HEK293 (cell line): ENCODE measurements around the gene BAIAP2.

Experiments
- CTCF ChIA-PET: fragments of 350-600 bp; formaldehyde crosslinking; extraction: SDS; loops from one replicate; lab custom pipeline; 2021; ENCODE audit warnings: antibody characterized with exemption; lab: Yijun Ruan, JAX
- POLR2A ChIA-PET: fragments of 300-600 bp; formaldehyde crosslinking; extraction: SDS; loops from one replicate; lab custom pipeline; 2020; ENCODE audit warnings: antibody characterized with exemption, inconsistent platforms; lab: Yijun Ruan, JAX
- H3K27ac ChIP-seq: fragments of 200-500 bp; sonication (Bioruptor generic); 2 replicates; pipeline ENCODE4 v1.5.1; 2014; ENCODE audit warnings: low read depth, low read length, control low read depth, inconsistent platforms; ENCODE audit errors: extremely low read depth
- H3K36me3 ChIP-seq, 2 experiments: fragments of 200-500 bp in 1 of 2; sonication (Bioruptor generic) in 1 of 2; 1 replicate in 1 of 2; 2 replicates in 1 of 2; pipeline ENCODE4 v1.5.1; 2014 to 2017; ENCODE audit warnings: inconsistent platforms in 2 of 2, low read length in 2 of 2; ENCODE audit not compliant: control insufficient read depth in 2 of 2, insufficient read depth in 1 of 2
- H3K4me1 ChIP-seq: fragments of 200-500 bp; sonication (Bioruptor generic); 2 replicates; pipeline ENCODE4 v1.5.1; 2014; ENCODE audit warnings: mild to moderate bottlenecking, low read length, inconsistent platforms; ENCODE audit not compliant: control insufficient read depth, insufficient read depth
- H3K4me3 ChIP-seq: 2 replicates; pipeline ENCODE4 v1.5.1; 2011; ENCODE audit warnings: low read depth, mild to moderate bottlenecking, control low read depth, low read length, moderate library complexity
- H3K9me3 ChIP-seq: fragments of 200-500 bp; sonication (Bioruptor generic); 2 replicates; pipeline ENCODE4 v1.5.1; 2014; ENCODE audit warnings: low read depth, low read length, inconsistent platforms; ENCODE audit not compliant: control insufficient read depth, insufficient read depth
- ATF2 ChIP-seq: fragments of 450-650 bp; formaldehyde crosslinking; IDR thresholded peaks from 2 replicates; pipeline ENCODE4 v1.5.1; 2016; ENCODE audit warnings: missing biosample characterization, missing genetic modification characterization, low read depth
- PRDM10 ChIP-seq: fragments of 450-650 bp; formaldehyde crosslinking; IDR thresholded peaks from 2 replicates; pipeline ENCODE4 v1.5.1; 2016; ENCODE audit warnings: missing biosample characterization, missing genetic modification characterization
- ZBTB8A ChIP-seq: fragments of 450-650 bp; formaldehyde crosslinking; IDR thresholded peaks from 2 replicates; pipeline ENCODE4 v1.5.1; 2016; ENCODE audit warnings: missing biosample characterization, missing genetic modification characterization
- ZFHX2 ChIP-seq: fragments of 450-650 bp; formaldehyde crosslinking; conservative IDR thresholded peaks from 2 replicates; pipeline ENCODE4 v1.5.1; 2016; ENCODE audit warnings: missing biosample characterization, missing genetic modification characterization
- ZFP3 ChIP-seq: fragments of 450-650 bp; formaldehyde crosslinking; IDR thresholded peaks from 2 replicates; pipeline ENCODE4 v1.5.1; 2016; ENCODE audit warnings: low read depth, missing biosample characterization, missing genetic modification characterization
- ZNF146 ChIP-seq: fragments of 450-650 bp; formaldehyde crosslinking; IDR thresholded peaks from 2 replicates; pipeline ENCODE4 v1.5.1; 2016; ENCODE audit warnings: missing biosample characterization, missing genetic modification characterization
- ZNF148 ChIP-seq: fragments of 450-650 bp; formaldehyde crosslinking; IDR thresholded peaks from 2 replicates; pipeline ENCODE4 v1.5.0; 2017; ENCODE audit warnings: missing biosample characterization, missing genetic modification characterization, borderline replicate concordance
- ZNF169 ChIP-seq: fragments of 450-650 bp; formaldehyde crosslinking; IDR thresholded peaks from 2 replicates; pipeline ENCODE4 v1.5.1; 2016; ENCODE audit warnings: missing biosample characterization, missing genetic modification characterization
- ZNF19 ChIP-seq: fragments of 450-650 bp; formaldehyde crosslinking; IDR thresholded peaks from 2 replicates; pipeline ENCODE4; 2016; ENCODE audit warnings: missing biosample characterization, missing genetic modification characterization, low read depth
- ZNF248 ChIP-seq: fragments of 450-650 bp; formaldehyde crosslinking; IDR thresholded peaks from 2 replicates; pipeline ENCODE4 v1.5.1; 2017; ENCODE audit warnings: missing biosample characterization, missing genetic modification characterization
- ZNF274 ChIP-seq, 2 experiments: fragments of 200-500 bp in 1 of 2; fragments of 450-650 bp in 1 of 2; sonication (Bioruptor generic) in 1 of 2; formaldehyde crosslinking in 1 of 2; IDR thresholded peaks; 2 replicates each; pipeline versions ENCODE4 v1.5.1 to v1.6.1; 2014 to 2016; ENCODE audit warnings: borderline replicate concordance in 1 of 2, inconsistent platforms in 1 of 2, low read length in 1 of 2, missing biosample characterization in 1 of 2, missing genetic modification characterization in 1 of 2
- ZNF311 ChIP-seq: fragments of 450-650 bp; formaldehyde crosslinking; IDR thresholded peaks from 2 replicates; pipeline ENCODE4 v1.5.1; 2017; ENCODE audit warnings: missing biosample characterization, missing genetic modification characterization, borderline replicate concordance
- ZNF324 ChIP-seq: fragments of 450-650 bp; formaldehyde crosslinking; IDR thresholded peaks from 2 replicates; pipeline ENCODE4 v1.5.1; 2016; ENCODE audit warnings: missing biosample characterization, missing genetic modification characterization
- ZNF350 ChIP-seq: fragments of 450-650 bp; formaldehyde crosslinking; IDR thresholded peaks from 2 replicates; pipeline ENCODE4 v1.5.0; 2017; ENCODE audit warnings: missing biosample characterization, mild to moderate bottlenecking, missing genetic modification characterization
- ZNF362 ChIP-seq: fragments of 450-650 bp; formaldehyde crosslinking; IDR thresholded peaks from 2 replicates; pipeline ENCODE4 v1.5.1; 2016; ENCODE audit warnings: missing biosample characterization, missing genetic modification characterization
- ZNF416 ChIP-seq: fragments of 450-650 bp; formaldehyde crosslinking; IDR thresholded peaks from 2 replicates; pipeline ENCODE4 v1.5.1; 2016; ENCODE audit warnings: missing biosample characterization, missing genetic modification characterization
- ZNF518A ChIP-seq: fragments of 450-650 bp; formaldehyde crosslinking; conservative IDR thresholded peaks from 2 replicates; pipeline ENCODE4 v1.5.1; 2016; ENCODE audit warnings: low read depth, missing biosample characterization, missing genetic modification characterization
- ZNF530 ChIP-seq: fragments of 450-650 bp; formaldehyde crosslinking; IDR thresholded peaks from 2 replicates; pipeline ENCODE4 v1.5.1; 2016; ENCODE audit warnings: low read depth, missing biosample characterization, missing genetic modification characterization
- ZNF555 ChIP-seq: fragments of 450-650 bp; formaldehyde crosslinking; conservative IDR thresholded peaks from 2 replicates; pipeline ENCODE4 v1.5.1; 2017; ENCODE audit warnings: missing biosample characterization, mild to moderate bottlenecking, missing genetic modification characterization, inconsistent platforms
- ZNF585B ChIP-seq: fragments of 450-650 bp; formaldehyde crosslinking; IDR thresholded peaks from 2 replicates; pipeline ENCODE4 v1.5.1; 2016; ENCODE audit warnings: missing biosample characterization, missing genetic modification characterization
- ZNF626 ChIP-seq: fragments of 450-650 bp; sonication (Bioruptor Pico); formaldehyde crosslinking; IDR thresholded peaks from 2 replicates; pipeline ENCODE4 v1.5.1; 2018; ENCODE audit warnings: missing biosample characterization, missing genetic modification characterization, inconsistent platforms
- ZNF701 ChIP-seq: fragments of 450-650 bp; formaldehyde crosslinking; IDR thresholded peaks from 2 replicates; pipeline ENCODE4 v1.5.1; 2016; ENCODE audit warnings: missing biosample characterization, missing genetic modification characterization
- ZNF791 ChIP-seq: fragments of 450-650 bp; formaldehyde crosslinking; IDR thresholded peaks from 2 replicates; pipeline ENCODE4 v1.5.1; 2016; ENCODE audit warnings: missing biosample characterization, missing genetic modification characterization

The BAIAP2 gene

GRCh38 chr17:80999536-81000333 lies 35.2 kb upstream of the BAIAP2 start (continued):
- TF ChIP-seq ZNF362 (tag by site-specific recombination) (no peak), ZNF626 (tag by site-specific recombination) (no peak), ZNF169 (no peak), ZNF248 (no peak), ZNF791 (tag by site-specific recombination) (no peak), ZNF274 (IDR thresholded peaks at IDR 0.05; ENCODE audit: low read length) (no peak), ZNF274 (tag by site-specific recombination; IDR thresholded peaks at IDR 0.05; ENCODE audit: borderline replicate concordance) (no peak), ZNF555 (tag by site-specific recombination) (no peak), ZNF324 (tag by site-specific recombination) (no peak), ZNF19 (tag by site-specific recombination) (no peak), ZFP3 (no peak), ZNF311 (no peak), ATF2 (tag by site-specific recombination) (no peak), ZNF518A (no peak)

- CTCF ChIA-PET, result interaction anchor here (1.1 kb wide), 1 partner anchor 18 kb away, joined by 3 read pairs; no protein-coding TSS in a partner anchor
- Histone ChIP-seq H3K36me3 (peaks cover 0 to 50% of the 10 kb centered on the region in 2 experiments; a peak in 2 of 3 replicates), H3K4me3 (no peak overlapping the region), H3K4me1 (peaks cover 10% of the 10 kb centered on the region), H3K9me3 (no peaks in the 10 kb centered on the region), H3K27ac (no peak overlapping the region)
- POLR2A ChIA-PET, result no interaction called here
- TF ChIP-seq PRDM10 (tag by site-specific recombination), result no peak
- no peak for TF ChIP-seq ZNF416 (tag by site-specific recombination)
- TF ChIP-seq ZNF350 (tag by site-specific recombination), result no peak
- no peak for TF ChIP-seq ZBTB8A
- TF ChIP-seq ZNF530 (tag by site-specific recombination), result no peak
- no peak for TF ChIP-seq ZNF585B
- TF ChIP-seq ZFHX2 (tag by site-specific recombination), result no peak
- no peak for TF ChIP-seq ZNF146 (tag by site-specific recombination)
- TF ChIP-seq ZNF701, result no peak
- TF ChIP-seq ZNF148 (tag by site-specific recombination), result no peak
Measured at GRCh38 chr17:81000334-81000630, 34.7 kb upstream of the BAIAP2 start.
